HepG2 (cell line): ENCODE results near the gene NF2. TPM values are rescaled to one million over a fixed set of nuclear protein-coding genes. Genes with fewer than 3 reads are reported as not detected.

ENCODE experiments used
- AGO1 ChIP-seq: fragments of 200-400 bp; formaldehyde crosslinking; IDR thresholded peaks from 2 replicates; pipeline ENCODE4 v1.6.1; 2017; ENCODE audit warnings: mild to moderate bottlenecking, low read depth, low read length, moderate library complexity; ENCODE audit not compliant: poor library complexity, severe bottlenecking
- CBX5 ChIP-seq: sonication (generic); formaldehyde crosslinking; IDR thresholded peaks from 2 replicates; pipeline ENCODE4 v1.4.0; 2020; ENCODE audit warnings: missing genetic modification reagents, borderline replicate concordance
- E2F2 ChIP-seq: sonication (generic); formaldehyde crosslinking; IDR thresholded peaks from 2 replicates; pipeline ENCODE4 v1.4.0; 2020; ENCODE audit warnings: missing genetic modification reagents, borderline replicate concordance
- KDM5A ChIP-seq: fragments of 200-600 bp; sonication (generic); IDR thresholded peaks from 2 replicates; pipeline ENCODE4 v1.7.0; 2018; ENCODE audit warnings: antibody characterized with exemption, mild to moderate bottlenecking, low read length, borderline replicate concordance
- ONECUT2 ChIP-seq: sonication (generic); formaldehyde crosslinking; IDR thresholded peaks from 2 replicates; pipeline ENCODE4 v1.4.0; 2020; ENCODE audit warnings: missing genetic modification reagents
- PATZ1 ChIP-seq: sonication (generic); formaldehyde crosslinking; IDR thresholded peaks from 2 replicates; pipeline ENCODE4 v1.4.0; 2020; ENCODE audit warnings: missing genetic modification reagents
- RXRA ChIP-seq: sonication (generic); formaldehyde crosslinking; IDR thresholded peaks from 2 replicates; pipeline ENCODE4 v1.5.1; 2020; ENCODE audit warnings: missing genetic modification reagents
- SATB2 ChIP-seq: sonication (generic); formaldehyde crosslinking; IDR thresholded peaks from 2 replicates; pipeline ENCODE4 v1.5.0; 2020; ENCODE audit warnings: missing genetic modification reagents
- SIX1 ChIP-seq: sonication (generic); formaldehyde crosslinking; IDR thresholded peaks from 2 replicates; pipeline ENCODE4 v1.4.0; 2020; ENCODE audit warnings: missing genetic modification reagents, borderline replicate concordance
- ZBTB20 ChIP-seq: sonication (generic); formaldehyde crosslinking; IDR thresholded peaks from 2 replicates; pipeline ENCODE4 v1.8.1; 2023; ENCODE audit warnings: missing genetic modification reagents, low read depth, mild to moderate bottlenecking, borderline replicate concordance
- ZBTB40 ChIP-seq, 2 experiments: fragments of 450-650 bp in 1 of 2; sonication (generic) in 1 of 2; formaldehyde crosslinking in 1 of 2; IDR thresholded peaks; 2 replicates each; pipeline versions ENCODE4 v1.6.1 to v1.8.0; 2016 to 2022; ENCODE audit warnings: antibody characterized with exemption in 1 of 2, mild to moderate bottlenecking in 1 of 2, missing genetic modification reagents in 1 of 2
- ZNF337 ChIP-seq: sonication (generic); formaldehyde crosslinking; IDR thresholded peaks from 2 replicates; pipeline ENCODE4 v1.5.1; 2020; ENCODE audit warnings: missing genetic modification reagents, low read depth, mild to moderate bottlenecking, borderline replicate concordance
- ZNF614 ChIP-seq: IDR thresholded peaks from 2 replicates; pipeline ENCODE4 v1.6.1; 2018; ENCODE audit warnings: missing biosample characterization, missing genetic modification reagents, inconsistent platforms, borderline replicate concordance
- polyA plus RNA-seq, 8 experiments: library from polyadenylated mRNA; depleted of rRNA in 3 of 8; stranded (reverse) in 7 of 8; unstranded in 1 of 8; fragments of >200 nt; fragmentation: Illumina TruSeq in 4 of 8; extraction: Trizol in 4 of 8; gene quantifications; 2 replicates each; pipeline versions ENCODE4 v1.2.1 to v1.2.3, GENCODE V29; 2011 to 2016; ENCODE audit warnings: low read depth in 4 of 8, missing spikeins in 1 of 8, mixed read lengths in 1 of 8; ENCODE audit not compliant: insufficient read depth in 1 of 8
- total RNA-seq, 5 experiments: library from RNA; depleted of rRNA; stranded (reverse); fragments of >200 nt; fragmentation: Illumina TruSeq; extraction: Trizol; gene quantifications; 2 replicates each; pipeline ENCODE4 v1.2.3, GENCODE V29; 2016; ENCODE audit warnings: low read depth in 1 of 5

NF2 gene
- total and polyA plus RNA-seq, 2 of the 13 experiments (the other 11 are each of a cell fraction or from before 2014, with no cell fraction given): 9.3 to 33.3 TPM

GRCh38 chr22:29603358-29604075, at the start of gene NF2 (continued):
- TF ChIP-seq ZBTB40 (IDR thresholded peaks at IDR 0.05) (no peak), ZBTB40 (CRISPR knock-in tag; IDR thresholded peaks at IDR 0.05) (no peak; the same call in 1 of the 2 replicates), ZNF337 (CRISPR knock-in tag) (no peak), KDM5A (peak; percentile 49; the same call in 1 of the 2 replicates), SATB2 (CRISPR knock-in tag) (no peak), CBX5 (no peak), ZNF614 (CRISPR knock-in tag) (no peak), PATZ1 (0 out of 2 replicates have a peak, but pooled peaks have one; percentile 41), SIX1 (CRISPR knock-in tag) (0 out of 2 replicates have a peak, but pooled peaks have one; percentile 28), AGO1 (peak; percentile 16), RXRA (CRISPR knock-in tag) (no peak; the same call in 1 of the 2 replicates), E2F2 (no peak), ONECUT2 (CRISPR knock-in tag) (no peak), ZBTB20 (CRISPR knock-in tag) (no peak)
